Endothelial cell of umbilical vein (primary cell): ENCODE measurements around the gene RIMBP2. TPM values are rescaled to one million over a fixed set of nuclear protein-coding genes. Genes with fewer than 3 reads are reported as not detected.

Experiments used
- BruUV-seq: library from RNA; stranded (reverse); fragments of 400-500 nt; replicated peaks from 2 replicates; lab custom pipeline; 2021; lab: Mats Ljungman, UMichigan
- CTCF ChIA-PET: fragments of 300-600, 350-600 bp; sonication (Branson Sonifier 250); formaldehyde crosslinking; loops from one replicate; lab custom pipeline; 2021; ENCODE audit warnings: antibody characterized with exemption, inconsistent platforms; lab: Charles Lee
- POLR2A ChIA-PET: fragments of 300-600, 350-600 bp; sonication (Branson Sonifier 250); formaldehyde crosslinking; loops from one replicate; lab custom pipeline; 2021; ENCODE audit warnings: antibody characterized with exemption, inconsistent platforms; lab: Charles Lee
- DNase-seq: peaks from one replicate; pipeline ENCODE4 v3.0.0-alpha.2; 2011; ENCODE audit warnings: low read depth, low spot score
- FAIRE-seq: peaks from 2 replicates; lab custom pipeline; 2011; peaks lifted over from hg19 to GRCh38; lab: Jason Lieb, UNC
- H2AFZ ChIP-seq: 2 replicates; pipeline ENCODE4 v1.6.0; 2012; ENCODE audit warnings: low read depth, low read length, control low read depth, inconsistent platforms
- H3K27ac ChIP-seq: 2 replicates; pipeline ENCODE4 v1.5.1; 2011; ENCODE audit warnings: low read depth, mild to moderate bottlenecking, control low read depth, low read length, moderate library complexity; ENCODE audit not compliant: insufficient read depth
- H3K27me3 ChIP-seq, 2 experiments: 2 replicates each; pipeline versions ENCODE4 v1.6.0 to v1.6.1; 2011; ENCODE audit warnings: low read length in 2 of 2, mixed read lengths in 1 of 2; ENCODE audit not compliant: control insufficient read depth in 2 of 2, insufficient read depth in 2 of 2
- H3K36me3 ChIP-seq, 2 experiments: 2 replicates in 1 of 2; 3 replicates in 1 of 2; pipeline ENCODE4 v1.5.1; 2011; ENCODE audit warnings: low read length in 2 of 2, mild to moderate bottlenecking in 1 of 2, moderate library complexity in 1 of 2; ENCODE audit not compliant: control insufficient read depth in 2 of 2, insufficient read depth in 2 of 2; ENCODE audit errors: extremely low read depth in 1 of 2
- H3K4me1 ChIP-seq: 3 replicates; pipeline ENCODE4 v1.5.1; 2011; ENCODE audit warnings: mild to moderate bottlenecking, low read length; ENCODE audit not compliant: control insufficient read depth, insufficient read depth; ENCODE audit errors: extremely low read depth
- H3K4me2 ChIP-seq: 2 replicates; pipeline ENCODE4 v1.6.1; 2011; ENCODE audit warnings: low read length, control low read depth, mixed read lengths; ENCODE audit not compliant: insufficient read depth
- H3K4me3 ChIP-seq, 3 experiments: fragments of 200-600 bp in 1 of 3; sonication (generic), shearing (Covaris generic) in 1 of 3; replicated peaks in 1 of 3; 2 replicates each; pipeline ENCODE4 v1.5.1; 2011 to 2016; ENCODE audit warnings: control low read depth in 3 of 3, low read length in 3 of 3, mild to moderate bottlenecking in 2 of 3, inconsistent platforms in 1 of 3, low read depth in 1 of 3, moderate library complexity in 1 of 3; ENCODE audit not compliant: insufficient read depth in 1 of 3
- H3K79me2 ChIP-seq: 2 replicates; pipeline ENCODE4 v1.6.0; 2012; ENCODE audit warnings: low read length, inconsistent platforms; ENCODE audit not compliant: control insufficient read depth, insufficient read depth
- H3K9ac ChIP-seq: replicated peaks from 2 replicates; pipeline ENCODE3; 2011; ENCODE audit warnings: low read length, control low read depth; ENCODE audit not compliant: insufficient read depth; ENCODE audit errors: extremely low read depth
- H3K9me1 ChIP-seq: replicated peaks from 3 replicates; pipeline ENCODE4 v1.6.0; 2011; ENCODE audit warnings: mild to moderate bottlenecking, low read length; ENCODE audit not compliant: control insufficient read depth, insufficient read depth; ENCODE audit errors: extremely low read depth
- H3K9me3 ChIP-seq: replicated peaks from 2 replicates; pipeline ENCODE4 v1.5.1; 2012; ENCODE audit warnings: low read length, inconsistent platforms; ENCODE audit not compliant: control insufficient read depth, insufficient read depth
- H4K20me1 ChIP-seq: replicated peaks from 2 replicates; pipeline ENCODE3; 2011; ENCODE audit warnings: mild to moderate bottlenecking, low read length; ENCODE audit not compliant: control insufficient read depth, insufficient read depth; ENCODE audit errors: extremely low read depth
- EZH2 ChIP-seq: IDR thresholded peaks from 2 replicates; pipeline ENCODE4 v1.6.1; 2012; ENCODE audit warnings: borderline replicate concordance, low read depth, mild to moderate bottlenecking, moderate library complexity, low read length, inconsistent platforms; ENCODE audit not compliant: severe bottlenecking
- FOS ChIP-seq: IDR thresholded peaks from 2 replicates; pipeline ENCODE4 v1.6.1; 2011; ENCODE audit warnings: mild to moderate bottlenecking, low read length, moderate library complexity, borderline replicate concordance; ENCODE audit not compliant: insufficient read depth
- GATA2 ChIP-seq: IDR thresholded peaks from 2 replicates; pipeline ENCODE4 v1.7.0; 2011; ENCODE audit warnings: low read depth, mild to moderate bottlenecking, moderate library complexity, mixed read lengths, low read length; ENCODE audit not compliant: insufficient read length, insufficient read depth
- JUN ChIP-seq: IDR thresholded peaks from 2 replicates; pipeline ENCODE4 v1.6.1; 2011; ENCODE audit warnings: borderline replicate concordance, low read depth; ENCODE audit not compliant: insufficient read length, insufficient read depth
- MYC ChIP-seq: IDR thresholded peaks from one replicate; pipeline ENCODE4 v1.6.1; 2011; ENCODE audit warnings: mild to moderate bottlenecking, low read depth, low read length
- POLR2A ChIP-seq: IDR thresholded peaks from 2 replicates; pipeline ENCODE4 v1.6.1; 2012; ENCODE audit warnings: low read depth, mild to moderate bottlenecking, control low read depth, low read length
- POLR2AphosphoS5 ChIP-seq: IDR thresholded peaks from 2 replicates; pipeline ENCODE4 v1.6.1; 2012; ENCODE audit warnings: low read depth, mild to moderate bottlenecking, control low read depth, low read length, moderate library complexity; ENCODE audit not compliant: insufficient read depth
- dilution Hi-C: fragments of 300-500 bp; cut with MboI; formaldehyde crosslinking; loops from one replicate; pipeline ENCODE4 v1.15.0; 2019; ENCODE audit warnings: low sequenced_read_pairs; ENCODE audit not compliant: extremely low pct_ligation_motif_present
- intact Hi-C: fragments of 100-400 bp; cut with micrococcal nuclease; formaldehyde crosslinking; loops from one replicate; pipeline ENCODE4 v1.10.0; 2022
- polyA plus RNA-seq, 4 experiments: library from polyadenylated mRNA; depleted of rRNA in 3 of 4; stranded (reverse) in 3 of 4; unstranded in 1 of 4; fragments of >200 nt; gene quantifications; 2 replicates each; pipeline versions ENCODE4 v1.2.1 to v1.2.3, GENCODE V29; 2011 to 2012; ENCODE audit warnings: missing spikeins in 1 of 4
- total RNA-seq: library from RNA; stranded (reverse); gene quantifications from 2 replicates; pipeline ENCODE4 v1.2.3, GENCODE V29; 2021
- TF ChIP-seq, protein P1 (sequence below), 2 donors: IDR thresholded peaks; 1 replicate in 1 of 2; 2 replicates in 1 of 2; pipeline ENCODE4 v1.5.1; 2011; ENCODE audit warnings: low read length in 2 of 2, mild to moderate bottlenecking in 2 of 2, moderate library complexity in 2 of 2, control low read depth in 1 of 2, inconsistent platforms in 1 of 2, low read depth in 1 of 2; ENCODE audit not compliant: insufficient read depth in 1 of 2; ENCODE audit errors: extremely low read depth in 1 of 2
- TF ChIP-seq, protein P2 (sequence below): IDR thresholded peaks from 2 replicates; pipeline ENCODE4 v1.6.1; 2011; ENCODE audit not compliant: insufficient read depth, insufficient read length

RIMBP2 gene
- total and polyA plus RNA-seq, 2 donors (not counting 3 experiments of a cell fraction or from before 2014, with no cell fraction given): 0.04 TPM; not detected in 1

DNA sequence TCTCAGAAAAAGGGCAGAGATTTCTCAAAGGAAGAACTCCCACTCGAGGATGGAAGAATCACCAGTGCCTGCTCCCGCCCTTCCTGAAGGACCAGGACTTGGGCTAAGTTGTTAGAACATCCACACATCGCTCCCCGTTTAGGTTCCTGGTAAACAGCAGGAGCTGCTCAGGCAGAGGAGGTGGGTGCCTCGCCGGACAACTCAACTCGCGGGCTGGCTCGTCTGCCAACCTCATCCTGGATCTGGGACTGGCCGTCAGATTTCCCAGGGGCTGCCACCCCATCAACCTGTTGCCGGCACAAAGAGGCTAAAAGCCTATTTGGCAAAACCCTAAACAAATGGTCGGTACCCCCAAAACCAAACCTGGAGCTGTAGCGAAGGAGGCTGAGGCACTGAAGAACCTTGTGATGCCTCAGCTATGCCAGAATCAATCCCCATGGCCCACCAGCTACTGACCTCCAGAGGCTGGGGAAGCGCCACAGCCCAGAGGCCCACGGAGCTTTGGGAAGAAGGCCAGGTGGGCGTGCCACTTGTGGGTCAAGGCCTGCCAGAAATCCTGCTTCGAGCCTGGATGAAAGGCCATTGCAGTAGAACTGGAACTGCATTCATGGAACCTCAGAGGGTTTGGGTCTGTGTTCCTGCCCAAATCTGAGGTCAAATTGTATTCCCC, 42.9 kb downstream of the RIMBP2 start:
- H3K4me1 ChIP-seq: no peaks in the 10 kb centered on the region
- no peaks in the 10 kb centered on the region for H3K36me3 ChIP-seq
- H3K9me1 ChIP-seq: no peaks in the 10 kb centered on the region
- H3K9me3 ChIP-seq: peaks cover 10% of the 10 kb centered on the region
- BruUV-seq: no TSS peak
- H3K27me3 ChIP-seq: no peaks in the 10 kb centered on the region
- H3K9ac ChIP-seq: no peak overlapping the region
- TF ChIP-seq GATA2: no peak
- TF ChIP-seq JUN: no peak
- H3K4me3 ChIP-seq: no peak overlapping the region
- H3K27ac ChIP-seq: no peak overlapping the region
- intact Hi-C loops: no loop called here
- DNase-seq (no peak), FAIRE-seq (no peak)
- H3K4me2 ChIP-seq: no peak overlapping the region
- dilution Hi-C loops: no loop called here
- H3K79me2 ChIP-seq: no peaks in the 10 kb centered on the region
- POLR2A ChIA-PET: no interaction called here
- H2AFZ ChIP-seq: no peak overlapping the region
- no peaks in the 10 kb centered on the region for H4K20me1 ChIP-seq
- CTCF ChIA-PET: no interaction called here

DNA sequence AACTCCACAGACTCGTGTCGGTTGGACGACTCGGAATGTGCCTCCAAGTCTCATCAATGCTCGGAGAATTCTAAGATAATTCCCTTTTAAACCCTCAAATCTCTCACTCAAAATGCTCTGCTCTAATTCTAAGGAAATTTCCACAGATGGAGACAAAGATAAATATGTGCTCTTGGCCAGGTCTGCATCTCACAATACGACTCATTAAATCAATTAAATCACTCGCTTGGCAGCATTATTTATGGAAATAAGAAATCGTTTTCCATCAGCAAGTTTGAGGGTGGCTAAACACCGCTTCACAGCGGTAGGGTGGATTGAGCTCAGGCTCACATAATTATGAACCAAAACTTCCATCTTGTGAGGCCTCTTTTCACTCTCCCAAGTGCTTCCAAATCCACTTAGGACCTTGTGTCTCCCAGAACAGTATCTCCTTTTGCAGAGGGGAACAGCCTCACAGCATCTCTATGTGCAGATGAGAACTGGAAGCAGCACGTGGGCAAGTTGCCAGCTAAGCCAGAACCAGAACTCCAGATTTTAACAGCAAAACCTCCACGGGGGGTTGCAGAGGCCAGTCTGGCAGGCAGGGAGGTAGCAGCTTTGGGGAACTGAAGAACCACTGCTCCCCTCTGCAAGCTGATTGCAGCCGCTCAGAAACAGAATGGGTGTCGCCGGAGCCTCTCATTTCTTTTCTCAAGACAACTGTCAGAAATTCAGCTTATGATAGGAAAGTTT, 43.8 kb downstream of the RIMBP2 start:
- no peak overlapping the region for H3K4me3 ChIP-seq
- H2AFZ ChIP-seq: no peak overlapping the region
- no peaks in the 10 kb centered on the region for H3K9me1 ChIP-seq
- H3K36me3 ChIP-seq: no peaks in the 10 kb centered on the region
- ChIA-PET CTCF (no interaction called here), POLR2A (no interaction called here)
- FAIRE-seq: no peak
- H3K9ac ChIP-seq: no peak overlapping the region
- H4K20me1 ChIP-seq: no peaks in the 10 kb centered on the region
- H3K4me1 ChIP-seq: no peaks in the 10 kb centered on the region
- H3K27ac ChIP-seq: no peak overlapping the region
- H3K27me3 ChIP-seq: no peaks in the 10 kb centered on the region
- H3K79me2 ChIP-seq: no peaks in the 10 kb centered on the region
- TF ChIP-seq, protein P1, sequence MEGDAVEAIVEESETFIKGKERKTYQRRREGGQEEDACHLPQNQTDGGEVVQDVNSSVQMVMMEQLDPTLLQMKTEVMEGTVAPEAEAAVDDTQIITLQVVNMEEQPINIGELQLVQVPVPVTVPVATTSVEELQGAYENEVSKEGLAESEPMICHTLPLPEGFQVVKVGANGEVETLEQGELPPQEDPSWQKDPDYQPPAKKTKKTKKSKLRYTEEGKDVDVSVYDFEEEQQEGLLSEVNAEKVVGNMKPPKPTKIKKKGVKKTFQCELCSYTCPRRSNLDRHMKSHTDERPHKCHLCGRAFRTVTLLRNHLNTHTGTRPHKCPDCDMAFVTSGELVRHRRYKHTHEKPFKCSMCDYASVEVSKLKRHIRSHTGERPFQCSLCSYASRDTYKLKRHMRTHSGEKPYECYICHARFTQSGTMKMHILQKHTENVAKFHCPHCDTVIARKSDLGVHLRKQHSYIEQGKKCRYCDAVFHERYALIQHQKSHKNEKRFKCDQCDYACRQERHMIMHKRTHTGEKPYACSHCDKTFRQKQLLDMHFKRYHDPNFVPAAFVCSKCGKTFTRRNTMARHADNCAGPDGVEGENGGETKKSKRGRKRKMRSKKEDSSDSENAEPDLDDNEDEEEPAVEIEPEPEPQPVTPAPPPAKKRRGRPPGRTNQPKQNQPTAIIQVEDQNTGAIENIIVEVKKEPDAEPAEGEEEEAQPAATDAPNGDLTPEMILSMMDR (IDR thresholded peaks at IDR 0.05; ENCODE audit: extremely low read depth in 1 of 2, insufficient read depth in 1 of 2, low read depth in 1 of 2, low read length in 2 of 2): no peak
- TF ChIP-seq, protein P2, sequence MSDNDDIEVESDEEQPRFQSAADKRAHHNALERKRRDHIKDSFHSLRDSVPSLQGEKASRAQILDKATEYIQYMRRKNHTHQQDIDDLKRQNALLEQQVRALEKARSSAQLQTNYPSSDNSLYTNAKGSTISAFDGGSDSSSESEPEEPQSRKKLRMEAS: no peak
- TF ChIP-seq MYC (no peak), FOS (no peak), EZH2 (no peak), GATA2 (no peak), POLR2AphosphoS5 (no peak), JUN (no peak), POLR2A (no peak)
- no peak overlapping the region for H3K4me2 ChIP-seq
- dilution Hi-C loops (no loop called here), intact Hi-C loops (no loop called here)
- H3K9me3 ChIP-seq: peaks cover 8% of the 10 kb centered on the region
- no TSS peak for BruUV-seq
- no peak for DNase-seq
